CD4-positive, alpha-beta T cell treated with Interleukin-1 beta for 1 hour (primary cell): ENCODE results near the gene MSRB1.

Experiments used
- DNase-seq, 2 donors: peaks; one replicate each; pipeline ENCODE4 v3.0.0-alpha.2; 2020 to 2022

Gene MSRB1

DNA sequence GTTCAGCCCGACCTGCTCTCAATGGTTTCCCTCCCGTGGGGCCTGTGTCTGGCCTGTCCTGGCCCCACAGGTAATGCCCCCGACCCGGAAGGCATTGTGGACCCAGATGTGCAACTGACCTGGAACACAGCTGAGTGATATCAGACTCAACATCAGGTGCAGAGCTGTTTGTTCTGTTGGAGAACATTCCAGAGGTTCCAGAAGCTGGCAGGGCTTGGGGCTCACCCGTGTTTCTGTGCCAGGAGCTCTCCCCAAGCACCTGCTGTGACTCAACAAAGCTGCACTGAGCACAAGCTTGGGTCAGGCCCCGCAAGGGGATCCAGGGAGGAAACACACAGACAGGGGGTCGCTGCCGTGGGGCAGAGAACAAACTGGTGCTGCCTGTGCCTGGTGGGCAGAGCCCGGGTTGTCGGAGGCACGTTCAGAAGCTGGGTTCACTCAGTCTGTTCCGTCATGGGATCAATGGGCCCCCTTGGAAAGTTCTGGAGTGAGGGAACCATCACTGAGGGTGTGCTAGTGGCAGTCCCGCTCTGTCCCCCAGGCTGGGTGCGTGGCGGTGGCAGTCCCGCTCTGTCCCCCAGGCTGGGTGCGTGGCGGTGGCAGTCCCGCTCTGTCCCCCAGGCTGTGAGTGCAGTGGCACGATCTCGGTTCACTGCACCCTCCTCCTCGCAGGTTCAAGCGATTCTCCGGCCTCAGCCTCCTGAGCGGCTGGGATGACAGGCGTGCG is 46.9 kb downstream of the MSRB1 start:
- no peak for DNase-seq

DNA sequence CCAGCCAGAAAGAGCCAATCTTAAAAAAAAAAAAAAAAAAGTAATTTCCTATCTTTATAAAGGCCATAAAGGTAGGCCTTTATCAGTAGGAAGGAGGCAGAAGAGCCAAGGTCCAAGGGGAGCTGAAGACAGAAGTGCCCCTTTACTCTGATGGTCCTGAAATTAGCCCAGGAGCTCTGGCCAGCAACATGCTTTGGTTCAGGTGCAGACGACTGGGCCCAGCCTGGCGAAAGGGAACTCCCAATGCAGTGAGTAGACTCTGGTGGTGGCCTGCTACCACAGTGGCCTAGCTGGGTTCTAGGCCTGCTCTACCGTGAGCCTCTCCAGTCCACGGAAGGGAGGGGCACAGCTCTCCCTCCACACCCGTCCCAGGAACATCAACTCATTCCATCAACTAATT is 47.9 kb downstream of the MSRB1 start:
- no peak for DNase-seq

DNA sequence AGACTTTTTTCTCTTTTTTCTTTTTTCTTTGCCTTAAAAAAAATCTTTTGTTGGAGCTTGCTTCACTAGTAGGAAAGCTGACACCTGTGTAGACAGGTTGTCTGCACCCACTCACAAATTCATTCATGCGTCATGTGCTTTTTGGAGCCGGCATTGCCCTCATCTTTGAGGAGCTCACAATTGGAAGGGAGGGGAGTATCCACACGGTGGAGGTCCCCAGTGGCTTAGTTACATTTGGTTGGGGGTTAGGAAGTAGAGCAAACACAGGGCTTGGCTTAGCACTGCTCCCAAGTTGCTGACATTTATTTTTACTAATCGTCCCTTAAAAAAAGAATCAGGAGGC is 52.3 kb downstream of the MSRB1 start:
- DNase-seq = no peak

DNA sequence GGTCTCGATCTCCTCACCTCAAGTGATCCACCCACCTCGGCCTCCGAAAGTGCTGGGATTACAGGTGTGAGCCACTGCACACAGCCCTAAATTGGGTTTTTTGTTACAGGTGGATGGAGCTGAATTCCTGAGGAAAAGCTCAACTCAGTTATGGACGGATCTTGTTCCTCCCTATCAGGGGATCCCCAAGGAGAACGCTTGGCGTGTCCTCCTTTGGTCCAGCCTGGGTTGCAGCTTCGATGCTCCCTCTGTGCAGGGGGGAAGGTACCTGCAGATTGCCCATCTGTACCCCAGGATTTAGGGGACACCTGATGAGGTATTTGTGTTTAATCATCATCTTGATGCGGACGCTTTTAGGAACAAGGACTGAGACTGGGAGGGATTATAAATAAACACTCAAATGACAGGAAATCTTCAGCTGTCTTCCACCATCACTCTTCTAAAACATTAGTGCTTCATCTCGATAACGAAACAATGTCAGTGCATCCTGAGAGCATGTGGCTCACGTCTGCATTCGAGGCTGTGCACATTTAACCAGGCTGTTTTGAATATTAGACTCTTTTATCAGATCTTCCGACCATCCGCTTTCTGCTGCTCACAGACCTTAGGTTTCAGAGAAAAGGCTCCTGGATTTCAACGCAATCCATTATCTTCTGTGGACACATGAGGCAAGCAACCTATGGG is 52.8 kb downstream of the MSRB1 start:
- DNase-seq = no peak
